Brain microvascular endothelial cell (primary cell): ENCODE results near the gene GFOD2.
"Not testable (repeated sequence)": the region's sequence is repeated elsewhere in the genome, so short reads cannot be mapped to it uniquely, and the experiment has no call there.

Experiments
- DNase-seq: peaks from one replicate; pipeline ENCODE4 v3.0.0-alpha.2; 2020
- H3K27ac ChIP-seq: fragments of 250-450 bp; sonication (Bioruptor Pico); 2 replicates; pipeline ENCODE4 v1.5.1; 2020; ENCODE audit warnings: mild to moderate bottlenecking, moderate library complexity
- H3K27me3 ChIP-seq: fragments of 250-450 bp; sonication (Bioruptor Pico); replicated peaks from 2 replicates; pipeline ENCODE4 v1.5.1; 2020; ENCODE audit warnings: mild to moderate bottlenecking
- H3K36me3 ChIP-seq: fragments of 250-450 bp; sonication (Bioruptor Pico); replicated peaks from 2 replicates; pipeline ENCODE4 v1.5.1; 2020; ENCODE audit warnings: mild to moderate bottlenecking
- H3K4me3 ChIP-seq: 2 replicates; pipeline ENCODE4 v1.5.1; 2011; ENCODE audit warnings: low read depth, mild to moderate bottlenecking, control low read depth, low read length, moderate library complexity
- in situ Hi-C: cut with HindIII; loops from 2 replicates; pipeline ENCODE4 v1.10.0; 2017; ENCODE audit warnings: low sequenced_read_pairs, low pct_ligation_motif_present
- TF ChIP-seq, protein P1 (sequence below): IDR thresholded peaks from 2 replicates; pipeline ENCODE4 v1.5.1; 2011; ENCODE audit warnings: low read depth, mild to moderate bottlenecking, moderate library complexity, low read length, control low read depth, inconsistent platforms; ENCODE audit errors: missing control alignments

GFOD2 gene

DNA sequence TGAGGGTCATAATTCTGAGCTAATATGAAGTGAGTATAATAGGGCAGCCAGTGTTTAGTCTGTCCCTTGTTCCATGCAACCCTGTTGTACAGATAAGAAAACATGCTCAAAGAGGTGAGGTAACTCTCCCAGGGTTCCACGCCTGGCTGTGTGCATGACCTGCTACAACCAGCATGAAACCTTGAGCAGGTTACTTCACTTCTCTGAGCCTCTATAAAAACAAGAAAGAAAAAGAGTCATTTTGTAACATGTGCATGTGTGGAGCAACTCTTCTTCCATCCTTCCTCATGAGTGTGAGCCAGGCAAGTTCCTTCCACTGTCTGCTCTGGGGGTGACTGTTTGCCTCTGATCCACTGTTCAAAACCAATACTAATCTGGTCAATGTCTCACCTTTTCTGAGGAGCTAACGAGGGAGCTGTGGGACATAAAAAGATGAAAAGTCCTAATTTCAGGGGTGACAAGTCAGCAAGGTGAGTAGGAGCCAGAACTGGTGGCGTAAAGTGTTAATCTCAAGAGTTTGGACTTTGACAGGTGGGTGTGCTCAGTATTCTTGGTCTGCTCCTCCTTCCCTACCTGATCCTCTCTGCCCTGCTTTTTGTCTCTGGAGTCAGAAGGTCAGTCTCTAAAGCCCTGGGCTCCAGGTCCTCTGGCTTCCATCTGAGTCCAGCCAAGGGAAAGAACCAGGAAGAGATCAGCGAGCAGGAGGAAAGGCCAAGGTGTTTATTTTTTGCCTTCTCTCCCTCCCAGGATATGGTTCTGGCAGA, 21.5 kb downstream of the GFOD2 start:
- H3K4me3 ChIP-seq, result no peak overlapping the region
- TF ChIP-seq, protein P1, sequence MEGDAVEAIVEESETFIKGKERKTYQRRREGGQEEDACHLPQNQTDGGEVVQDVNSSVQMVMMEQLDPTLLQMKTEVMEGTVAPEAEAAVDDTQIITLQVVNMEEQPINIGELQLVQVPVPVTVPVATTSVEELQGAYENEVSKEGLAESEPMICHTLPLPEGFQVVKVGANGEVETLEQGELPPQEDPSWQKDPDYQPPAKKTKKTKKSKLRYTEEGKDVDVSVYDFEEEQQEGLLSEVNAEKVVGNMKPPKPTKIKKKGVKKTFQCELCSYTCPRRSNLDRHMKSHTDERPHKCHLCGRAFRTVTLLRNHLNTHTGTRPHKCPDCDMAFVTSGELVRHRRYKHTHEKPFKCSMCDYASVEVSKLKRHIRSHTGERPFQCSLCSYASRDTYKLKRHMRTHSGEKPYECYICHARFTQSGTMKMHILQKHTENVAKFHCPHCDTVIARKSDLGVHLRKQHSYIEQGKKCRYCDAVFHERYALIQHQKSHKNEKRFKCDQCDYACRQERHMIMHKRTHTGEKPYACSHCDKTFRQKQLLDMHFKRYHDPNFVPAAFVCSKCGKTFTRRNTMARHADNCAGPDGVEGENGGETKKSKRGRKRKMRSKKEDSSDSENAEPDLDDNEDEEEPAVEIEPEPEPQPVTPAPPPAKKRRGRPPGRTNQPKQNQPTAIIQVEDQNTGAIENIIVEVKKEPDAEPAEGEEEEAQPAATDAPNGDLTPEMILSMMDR, result no peak
- H3K27me3 ChIP-seq, result no peaks in the 10 kb centered on the region
- DNase-seq, result no peak
- H3K27ac ChIP-seq, result no peak overlapping the region
- in situ Hi-C loops, result no loop called here
- no peaks in the 10 kb centered on the region for H3K36me3 ChIP-seq

DNA sequence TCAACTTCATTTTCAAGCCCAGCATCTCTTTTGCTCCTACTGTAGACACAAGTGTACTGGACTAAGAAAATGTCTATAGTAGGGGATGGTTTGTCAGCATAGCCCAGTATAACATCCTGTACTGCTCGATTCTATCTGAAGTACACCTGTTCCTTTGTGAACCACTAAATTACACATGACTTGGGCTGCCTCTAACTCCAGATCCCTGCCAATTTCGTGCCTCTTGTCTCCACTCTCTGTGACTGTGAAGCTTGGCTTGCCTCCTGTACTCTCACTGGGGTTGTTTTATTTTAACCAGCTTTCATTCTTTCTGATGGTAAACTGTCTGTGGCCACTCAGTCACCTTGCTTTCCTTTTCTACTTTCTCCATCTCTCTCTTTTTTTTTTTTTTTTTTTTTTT, 24.5 kb downstream of the GFOD2 start:
- TF ChIP-seq, protein P1, result no peak
- no peaks in the 10 kb centered on the region for H3K27me3 ChIP-seq
- no peak overlapping the region for H3K27ac ChIP-seq
- H3K36me3 ChIP-seq, result no peaks in the 10 kb centered on the region
- in situ Hi-C loops, result no loop called here
- DNase-seq, result no peak
- H3K4me3 ChIP-seq, result no peak overlapping the region

DNA sequence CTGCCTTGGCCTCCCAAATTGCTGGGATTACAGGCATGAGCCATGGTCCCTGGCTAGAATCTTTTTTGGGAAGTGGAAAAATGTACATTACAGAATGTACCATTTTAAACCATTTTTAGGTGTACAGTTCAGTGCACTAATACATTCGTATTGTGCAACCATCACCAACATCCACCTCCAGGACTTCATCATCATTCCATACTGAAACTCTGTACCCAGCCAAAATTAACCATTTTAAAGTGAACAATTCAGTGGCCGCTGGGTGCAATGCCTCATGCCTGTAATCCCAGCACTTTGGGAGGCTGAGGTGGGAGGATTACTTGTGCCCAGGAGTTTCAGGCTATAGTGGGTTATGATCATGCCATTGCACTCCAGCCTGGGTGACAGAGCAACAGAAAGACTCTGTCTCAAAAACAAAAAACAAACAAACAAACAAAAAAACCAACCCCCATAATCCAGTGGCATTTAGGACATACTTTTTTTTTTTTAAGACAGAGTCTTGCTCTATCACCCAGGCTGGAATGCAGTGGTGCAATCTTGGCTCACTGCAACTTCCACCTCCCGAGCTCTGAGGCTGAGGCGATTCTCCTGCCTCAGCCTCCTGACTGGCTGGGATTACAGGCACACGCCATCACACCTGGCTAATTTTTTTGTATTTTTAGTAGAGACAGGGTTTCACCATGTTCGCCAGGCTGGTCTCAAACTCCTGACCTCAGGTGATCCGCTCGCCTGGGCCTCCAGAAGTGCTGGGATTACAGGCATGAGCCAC, 25.4 kb downstream of the GFOD2 start:
- DNase-seq, result not testable (repeated sequence)

DNA sequence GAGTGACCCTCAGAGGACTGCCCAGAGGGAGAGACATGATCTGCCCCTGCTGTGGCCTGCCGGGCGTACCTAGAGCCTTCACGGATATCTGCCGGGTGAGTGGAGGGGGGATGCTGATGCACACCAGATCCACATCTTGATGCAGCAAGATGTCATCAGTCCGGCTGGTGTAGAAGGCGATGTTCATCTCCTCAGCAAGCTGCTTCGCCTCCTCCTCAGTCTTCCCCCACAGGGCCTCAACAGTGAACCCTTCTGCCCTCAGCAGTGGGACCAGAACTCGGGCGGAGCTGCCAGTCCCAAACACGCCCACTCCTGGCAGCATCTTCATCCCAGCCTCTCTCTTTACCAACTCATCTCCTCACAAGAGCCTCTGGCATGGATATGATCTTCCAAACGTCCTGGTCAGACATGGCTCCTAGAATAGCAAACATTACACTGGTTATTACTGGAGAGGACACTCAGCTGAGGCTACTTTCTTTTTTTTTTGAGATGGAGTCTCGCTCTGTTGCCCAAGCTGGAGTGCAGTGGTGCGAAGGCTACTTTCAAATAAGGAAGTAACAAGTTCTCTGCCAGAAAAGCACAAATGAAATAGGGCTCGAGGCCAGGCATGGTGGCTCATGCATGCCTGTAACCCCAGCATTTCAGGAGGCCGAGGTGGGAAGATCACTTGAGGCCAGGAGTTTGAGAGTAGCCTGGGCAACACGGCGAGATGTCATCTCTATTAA, 33.6 kb downstream of the GFOD2 start:
- no peak for DNase-seq
- in situ Hi-C loops, result no loop called here
- no peak overlapping the region for H3K27ac ChIP-seq
- no peak overlapping the region for H3K4me3 ChIP-seq
- H3K36me3 ChIP-seq, result peaks cover 8% of the 10 kb centered on the region
- no peaks in the 10 kb centered on the region for H3K27me3 ChIP-seq
- TF ChIP-seq, protein P1, result no peak

More for the DNA sequence above, 25.4 kb downstream of the GFOD2 start:
- H3K27me3 ChIP-seq, H3K27ac ChIP-seq, in situ Hi-C loops, H3K36me3 ChIP-seq, H3K4me3 ChIP-seq: not testable (repeated sequence)

DNA sequence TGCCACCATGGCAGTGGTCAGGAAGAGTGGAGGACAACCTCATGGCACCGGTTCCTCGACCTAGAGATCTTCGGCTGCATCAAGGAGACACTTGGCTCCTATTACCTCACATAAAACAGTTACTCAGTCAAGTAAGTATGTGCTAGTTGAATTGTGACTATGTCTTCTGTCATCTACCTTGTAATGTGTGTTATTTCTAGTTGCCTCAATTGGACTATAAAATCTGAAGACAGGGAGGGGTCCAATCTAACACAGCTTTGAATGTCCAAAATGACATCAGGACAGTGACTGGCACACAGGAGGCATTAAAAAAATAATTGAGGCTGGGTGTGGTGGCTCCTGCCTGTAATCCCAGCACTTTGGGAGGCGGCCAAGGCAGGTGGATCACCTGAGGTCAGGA, 35.3 kb downstream of the GFOD2 start:
- H3K27ac ChIP-seq, result no peak overlapping the region
- in situ Hi-C loops, result no loop called here
- TF ChIP-seq, protein P1, result no peak

More for the DNA sequence above, 35.3 kb downstream of the GFOD2 start:
- no peak for DNase-seq
- H3K36me3 ChIP-seq, result peaks cover 14% of the 10 kb centered on the region
- no peaks in the 10 kb centered on the region for H3K27me3 ChIP-seq
- no peak overlapping the region for H3K4me3 ChIP-seq
